NCI-H1417 (cell line): ENCODE measurements around the gene OR2AT4.
A peak's percentile ranks its signal among the peaks of the same experiment; 100 is the strongest.
"Not testable (repeated sequence)": the region's sequence is repeated elsewhere in the genome, so short reads cannot be mapped to it uniquely, and the experiment has no call there.

Experiments used
- DNase-seq, 3 experiments: peaks; one replicate each; lab custom pipeline; 2025; lab: John Stamatoyannopoulos, UW

The OR2AT4 gene

DNA sequence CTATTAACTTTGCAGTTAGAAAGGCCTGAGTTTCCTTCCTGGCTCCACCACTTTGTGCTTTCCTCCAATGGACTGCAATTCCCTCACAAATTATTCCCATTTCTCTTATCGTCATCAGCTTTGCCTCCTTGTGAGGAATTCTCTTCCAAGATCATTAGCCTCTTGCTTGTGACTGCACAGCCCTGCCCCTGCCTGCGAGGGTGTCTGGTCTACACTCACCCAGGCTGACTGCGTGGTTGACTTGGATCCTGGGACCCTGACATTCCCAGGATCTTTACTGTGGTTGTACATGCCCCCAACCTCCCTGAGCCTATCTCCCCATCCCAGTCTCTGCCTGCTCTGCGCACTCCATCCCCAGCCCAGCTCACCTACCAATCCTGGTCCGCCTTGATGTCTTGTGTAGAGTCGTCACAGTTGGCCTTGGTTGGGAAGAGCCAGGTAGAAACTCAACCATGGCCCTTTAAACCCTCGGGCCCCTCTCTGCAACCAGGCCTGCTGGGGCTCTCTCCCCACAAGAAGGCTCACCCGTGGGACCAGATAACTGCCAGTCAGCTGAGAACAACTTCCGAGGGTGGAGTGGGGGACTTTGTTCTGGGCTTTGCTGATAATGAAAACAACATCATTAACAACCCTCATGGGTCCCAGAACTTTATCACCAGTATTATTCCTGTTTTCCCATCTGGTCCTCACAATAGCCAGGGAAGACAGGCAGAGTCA lies at the start of gene OR2AT4:
OR2AT4 (minus strand) TSS at position 421 of the 717 bp plus-strand sequence.
- DNase-seq = no peak

DNA sequence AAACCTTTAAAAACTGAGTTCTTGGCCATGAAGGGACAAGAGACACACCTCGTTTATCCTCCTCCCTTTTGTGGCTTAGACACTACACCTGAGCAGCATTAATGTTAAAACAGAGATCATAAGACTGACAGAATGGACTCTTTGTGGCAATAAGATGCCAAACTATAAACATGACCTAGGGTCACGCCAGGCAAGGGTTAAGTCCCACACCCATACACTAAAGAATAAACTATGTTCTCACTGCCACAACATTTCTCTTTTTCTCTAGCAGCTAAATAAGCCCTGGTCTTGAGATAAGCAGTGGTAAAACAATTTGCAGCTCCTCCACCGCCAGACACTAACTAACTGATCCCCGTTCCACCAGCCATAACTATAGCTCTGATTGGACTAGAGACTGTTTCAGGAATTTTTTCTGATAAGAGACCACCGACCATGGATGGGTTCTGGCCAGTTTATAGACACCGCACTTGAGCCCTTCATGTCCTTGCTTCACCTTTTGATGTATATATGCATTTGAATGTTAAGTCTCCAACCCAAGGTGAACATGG lies 49.4 kb upstream of the OR2AT4 start:
- DNase-seq = no peak

DNA sequence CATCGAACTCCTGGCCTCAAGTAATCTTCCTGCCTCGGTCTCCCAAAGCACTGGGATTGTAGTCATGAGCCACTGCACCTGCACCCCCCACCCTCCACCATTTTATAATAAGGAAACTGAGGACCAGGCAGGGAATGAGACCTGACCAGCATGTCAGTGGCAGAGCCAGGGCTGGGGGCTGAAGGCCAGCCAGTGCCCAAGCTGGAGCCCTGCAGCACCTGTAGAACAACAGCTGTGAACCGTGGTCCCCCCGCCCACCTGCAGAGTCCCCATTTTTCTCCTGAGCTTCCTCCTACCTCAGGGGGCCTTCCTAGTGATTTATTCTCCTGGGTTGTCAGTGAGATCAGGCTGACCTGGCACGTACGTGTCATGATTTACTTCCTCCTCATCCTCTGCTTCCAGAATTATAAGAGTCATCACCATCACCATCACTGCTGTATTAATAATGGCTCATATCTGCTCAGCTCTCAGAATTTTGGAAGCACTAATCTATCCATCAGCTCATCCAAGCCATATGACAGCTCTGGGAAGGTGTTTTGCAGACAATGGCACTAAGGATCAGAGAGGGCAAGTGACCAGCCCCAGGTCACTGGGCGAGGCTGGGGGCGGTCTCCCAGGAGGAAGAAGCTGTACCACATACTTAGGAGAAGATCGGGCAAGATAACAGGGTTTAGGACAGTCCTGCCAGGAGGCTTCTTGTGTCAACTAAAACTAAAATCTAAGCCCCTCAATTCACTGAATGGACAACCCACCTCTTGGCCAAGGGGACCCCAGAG lies 48.7 kb upstream of the OR2AT4 start:
- no peak for DNase-seq

DNA sequence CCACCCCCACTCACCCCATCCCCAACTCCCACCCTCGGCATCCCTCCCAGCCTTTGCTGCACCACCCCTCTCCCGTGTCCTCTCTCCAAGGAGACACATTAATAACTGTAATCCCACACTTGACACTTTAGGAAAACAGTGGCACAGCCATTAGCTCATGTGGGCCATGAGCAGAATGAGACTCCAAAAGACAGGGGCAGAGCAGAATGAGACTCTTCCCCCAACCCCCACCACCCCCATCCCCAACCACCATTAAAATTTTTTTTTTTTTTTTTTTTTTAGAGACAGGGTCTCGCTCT lies 48.0 kb upstream of the OR2AT4 start:
- DNase-seq = no peak

DNA sequence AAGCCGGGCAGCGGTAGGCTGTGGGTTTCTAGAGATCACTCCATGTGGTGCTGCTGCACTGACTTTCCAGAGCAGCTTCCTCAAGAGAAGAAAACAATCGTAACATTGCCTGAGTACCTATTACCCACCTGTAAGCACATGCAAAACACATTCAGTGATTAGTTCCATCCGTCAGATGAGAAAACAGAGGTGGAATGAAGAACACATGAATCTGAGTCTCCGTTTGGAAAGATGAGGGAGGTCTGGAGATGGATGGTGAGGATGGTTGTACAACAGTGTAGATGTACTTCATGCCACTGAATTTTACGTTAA lies 46.7 kb upstream of the OR2AT4 start:
- DNase-seq = no peak

DNA sequence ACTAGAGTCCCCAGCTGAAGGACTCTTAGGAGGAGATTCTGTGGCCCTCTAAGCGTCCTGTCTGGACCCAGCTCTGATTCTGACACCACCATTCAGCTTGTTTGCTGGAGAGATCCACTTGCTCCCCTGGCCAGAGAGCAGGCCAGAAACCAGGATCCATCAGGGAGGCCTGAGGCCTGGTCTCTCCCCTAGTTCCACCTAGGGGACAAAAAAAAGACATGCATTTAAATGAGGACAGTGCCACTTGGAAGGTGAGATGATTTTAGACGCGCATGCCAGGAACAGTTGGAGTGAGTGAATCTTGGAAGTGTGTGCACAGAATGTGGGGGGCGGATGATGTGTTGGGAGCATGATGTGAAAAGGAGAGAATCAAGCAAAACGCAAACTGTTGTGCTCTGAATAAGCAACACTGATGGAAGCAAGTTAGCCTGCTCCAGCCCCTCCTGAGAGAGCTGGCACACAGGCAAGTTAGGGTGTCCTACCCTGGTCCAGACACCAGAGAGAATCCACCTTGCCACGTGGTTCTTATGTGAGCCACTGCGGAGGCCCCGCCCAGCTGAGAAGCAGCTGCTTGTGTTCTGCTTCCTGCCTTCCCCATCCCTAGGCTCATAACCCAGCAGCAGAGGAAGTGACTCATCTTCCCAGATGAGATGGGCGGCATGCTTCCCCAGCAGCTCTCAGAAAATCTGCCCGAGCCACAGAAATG lies 46.2 kb upstream of the OR2AT4 start:
- DNase-seq = peak; percentile 51 to 64 (median 58)

DNA sequence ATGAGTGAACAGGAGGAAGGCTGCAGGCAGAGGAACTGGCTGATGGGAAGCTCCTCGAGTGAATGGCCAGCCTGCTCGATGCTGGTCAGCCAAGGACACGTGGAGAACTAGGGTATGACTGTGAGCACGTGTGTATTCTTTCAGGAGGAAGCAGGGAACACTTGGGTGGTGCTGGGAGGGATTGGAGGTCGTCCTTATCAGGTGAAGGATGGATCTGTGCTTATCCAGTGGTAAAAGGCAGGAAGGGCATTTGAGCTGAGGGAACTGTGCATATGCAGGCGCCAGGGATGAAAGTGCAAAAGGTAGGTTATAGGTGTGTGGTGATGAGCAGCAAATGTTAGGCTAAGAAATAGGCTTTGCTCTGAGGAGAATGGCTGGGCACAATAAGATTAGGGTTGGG lies 44.5 kb upstream of the OR2AT4 start:
- no peak for DNase-seq

DNA sequence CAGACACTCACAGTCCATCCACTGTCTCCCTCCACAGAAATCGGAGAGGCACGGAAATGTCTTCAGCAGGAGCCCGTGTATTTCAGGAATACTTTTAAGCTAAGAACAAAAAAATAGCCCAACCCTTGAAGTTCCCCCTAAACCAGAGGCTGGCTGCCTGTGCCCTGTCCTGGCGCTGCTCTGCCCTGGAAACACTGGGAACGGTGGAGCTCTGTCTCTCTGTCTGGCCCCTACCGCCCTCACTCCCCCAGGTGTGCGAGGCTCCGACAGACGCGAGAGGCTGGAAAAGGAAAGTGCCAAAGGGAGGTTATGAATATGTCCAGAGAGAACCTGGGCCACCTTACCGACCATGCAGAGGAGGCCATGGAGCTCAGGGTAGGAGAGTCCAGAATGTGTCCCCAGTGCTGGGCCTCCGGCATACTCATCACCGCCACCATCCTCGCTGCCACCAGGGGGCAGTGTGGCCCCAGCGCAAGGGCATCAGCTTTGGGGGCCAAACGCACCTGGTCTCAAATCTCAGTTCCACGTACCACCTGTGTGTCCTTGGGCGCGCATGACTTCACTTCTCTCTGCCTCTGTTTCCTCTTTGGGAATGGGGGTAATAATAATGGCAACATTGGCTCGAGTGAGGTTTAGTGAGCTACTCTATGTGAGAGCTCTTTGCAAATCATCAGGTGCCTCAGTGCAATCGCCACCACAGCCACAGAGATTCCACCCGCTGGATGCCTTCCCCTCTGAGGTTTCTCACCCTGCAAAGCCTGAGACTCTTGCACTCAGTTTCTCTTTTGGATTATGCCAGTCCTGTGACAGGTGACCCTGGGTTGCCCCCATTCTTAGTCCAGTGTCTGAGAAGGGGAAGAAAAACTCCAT lies 43.8 kb upstream of the OR2AT4 start:
- peak in 2 of 3 experiments; percentile 22 to 51 for DNase-seq

DNA sequence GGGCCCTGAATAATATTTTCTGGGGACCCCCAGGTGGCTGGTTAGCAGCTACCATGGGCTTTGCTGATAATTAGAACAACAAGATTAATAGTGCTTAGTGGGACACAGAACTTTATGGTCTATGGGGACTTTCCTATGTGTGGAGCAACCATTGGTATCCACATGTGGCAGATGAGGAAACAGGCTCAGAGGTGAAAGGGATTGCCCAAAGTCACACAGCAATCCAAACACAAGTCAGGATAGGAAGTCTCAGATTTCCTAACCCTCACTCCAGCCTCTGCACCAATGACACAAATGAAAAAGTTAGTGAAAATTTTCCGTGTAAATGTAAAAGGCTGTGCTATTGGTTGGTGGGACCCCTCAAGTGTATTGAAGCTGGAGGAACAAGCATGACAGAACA lies 39.0 kb upstream of the OR2AT4 start:
- no peak for DNase-seq

DNA sequence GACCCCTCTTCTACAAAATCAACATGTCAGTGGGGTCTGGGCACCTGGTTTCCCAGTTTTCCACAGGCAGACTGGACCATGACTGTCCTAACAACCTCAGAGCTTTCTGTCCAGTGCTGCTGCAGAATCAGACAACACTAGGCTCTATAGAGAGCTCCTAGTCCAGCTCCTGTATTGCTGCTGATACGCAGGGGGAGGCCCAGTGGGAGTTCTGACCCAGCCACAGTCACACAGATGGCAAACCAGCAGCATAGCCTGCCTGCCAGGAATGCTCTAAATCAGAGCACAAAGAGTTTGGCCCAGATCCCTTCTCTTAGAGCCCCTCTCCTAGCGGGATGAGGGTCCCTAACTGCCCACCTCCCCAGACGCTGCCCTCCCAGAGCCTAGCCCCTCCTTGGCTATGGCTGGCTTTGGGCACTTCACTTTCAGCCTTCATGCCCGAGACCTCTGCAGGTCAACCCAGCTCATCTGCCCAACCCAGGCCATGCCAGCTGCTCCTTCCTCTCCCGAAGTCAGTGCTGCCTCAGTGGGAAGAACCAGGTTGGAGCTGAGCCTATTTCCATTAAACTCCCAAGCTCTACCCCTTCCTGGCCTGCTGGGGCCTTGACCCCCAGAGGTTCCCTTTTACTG lies 38.5 kb upstream of the OR2AT4 start:
- no peak for DNase-seq

DNA sequence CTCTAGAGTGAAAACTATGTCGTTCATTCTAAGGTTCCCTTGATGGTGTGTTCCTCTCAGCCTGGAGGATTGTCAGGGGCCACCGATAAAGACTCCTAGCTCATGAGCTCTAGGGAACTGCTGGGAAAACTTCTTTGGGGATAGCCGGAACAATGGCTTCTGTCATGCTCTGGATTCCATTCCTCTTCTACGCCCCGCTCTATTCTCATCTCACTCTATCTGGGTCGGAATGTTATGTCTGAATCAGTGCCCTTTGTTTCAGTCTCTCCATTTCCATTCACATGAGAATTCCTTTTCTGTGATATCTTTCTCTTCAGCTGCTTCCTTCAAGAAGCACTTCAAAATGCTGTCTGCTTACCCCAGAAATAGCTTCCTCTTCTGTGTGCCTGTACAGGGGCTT lies 37.3 kb upstream of the OR2AT4 start:
- no peak for DNase-seq

DNA sequence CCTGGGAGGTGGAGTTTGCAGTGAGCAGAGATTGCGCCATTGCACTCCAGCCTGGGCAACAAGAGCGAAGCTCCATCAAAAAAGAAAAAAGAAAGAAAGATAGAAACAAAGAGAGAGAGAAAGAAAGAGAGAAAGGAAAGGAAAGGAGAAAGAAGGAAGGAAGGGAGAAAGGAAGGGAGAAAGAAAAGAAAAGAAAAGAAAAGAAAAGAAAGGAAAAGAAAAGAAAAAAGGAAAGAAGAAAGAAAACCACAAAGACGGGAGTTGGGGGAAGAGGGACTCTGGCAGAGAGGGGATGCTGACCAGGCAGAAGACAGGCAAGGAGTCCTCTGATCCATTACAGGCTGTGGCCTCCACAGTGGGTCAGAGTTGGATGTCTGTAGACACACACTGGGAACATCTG lies 35.4 kb upstream of the OR2AT4 start:
- DNase-seq = no peak

DNA sequence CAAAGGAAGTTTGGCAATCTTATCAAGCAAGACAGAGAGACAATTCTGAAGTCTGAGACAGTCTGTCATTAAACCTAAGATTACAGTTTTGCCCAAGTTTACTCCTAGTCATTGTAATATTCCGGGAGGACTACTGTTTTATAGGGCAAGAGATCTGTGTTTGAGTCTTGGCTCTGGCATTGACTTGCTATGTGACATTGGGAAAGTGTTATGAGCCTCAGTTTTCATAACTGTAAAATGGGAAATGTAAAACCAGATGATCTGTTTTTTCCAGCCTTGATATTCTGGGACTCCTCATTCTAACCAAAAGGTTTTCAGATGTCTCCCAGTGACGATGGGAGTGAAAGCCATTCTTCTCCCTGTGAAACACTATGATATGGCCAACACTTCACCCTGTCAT lies 29.9 kb upstream of the OR2AT4 start:
- DNase-seq = no peak

DNA sequence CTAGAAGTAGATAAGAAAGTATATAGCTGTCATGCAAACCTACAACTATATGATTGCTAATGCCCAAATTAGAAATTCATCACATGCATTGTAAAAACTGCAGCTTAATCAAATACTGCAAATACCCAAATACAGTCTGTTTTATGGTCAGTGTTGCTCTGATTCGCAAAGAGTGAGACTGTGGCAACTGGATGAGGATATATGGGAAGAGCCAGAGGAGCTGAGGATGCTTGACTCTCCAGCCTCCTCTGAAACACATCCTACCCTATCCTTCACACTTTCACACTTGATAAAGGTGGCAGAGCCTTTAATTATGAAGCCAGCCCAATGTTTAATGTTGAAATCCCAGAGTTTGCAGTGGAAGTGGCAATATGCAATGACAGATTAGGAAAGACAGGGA lies 21.9 kb upstream of the OR2AT4 start:
- no peak for DNase-seq

DNA sequence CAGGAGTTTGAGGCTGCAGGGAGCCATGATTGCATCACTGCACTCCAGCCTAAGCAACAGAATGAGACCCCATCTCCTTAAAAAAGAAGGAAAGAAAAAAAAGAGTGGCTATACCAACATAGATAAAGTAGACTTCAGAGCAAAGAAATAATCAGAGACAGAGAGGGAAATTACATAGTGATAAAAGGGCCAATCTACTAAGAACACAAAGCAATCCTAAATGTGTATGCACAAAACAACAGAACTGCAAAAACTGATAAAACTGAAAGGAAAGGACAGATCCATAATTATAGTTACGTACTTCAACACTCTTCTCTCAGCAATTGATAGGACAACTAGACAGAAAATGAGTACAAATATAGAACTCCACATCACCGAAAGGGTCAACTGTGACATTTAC lies 17.8 kb upstream of the OR2AT4 start:
- no peak for DNase-seq

DNA sequence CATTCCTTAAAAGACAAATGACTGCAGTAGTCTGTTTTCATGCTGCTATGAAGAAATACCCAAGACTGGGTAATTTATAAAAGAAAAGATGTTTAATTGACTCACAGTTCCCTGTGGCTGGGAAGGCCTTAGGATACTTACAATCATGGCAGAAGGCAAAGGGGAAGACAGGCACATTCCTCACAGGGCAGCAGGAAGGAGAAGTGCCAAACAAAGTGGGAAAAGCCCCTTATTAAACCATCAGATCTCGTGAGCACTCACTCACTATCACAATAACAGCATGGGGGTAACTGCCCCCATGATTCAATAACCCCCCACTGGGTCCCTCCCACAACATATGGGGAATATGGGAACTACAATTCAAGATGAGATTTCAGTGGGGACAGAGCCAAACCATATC lies 16.4 kb upstream of the OR2AT4 start:
- DNase-seq = no peak

DNA sequence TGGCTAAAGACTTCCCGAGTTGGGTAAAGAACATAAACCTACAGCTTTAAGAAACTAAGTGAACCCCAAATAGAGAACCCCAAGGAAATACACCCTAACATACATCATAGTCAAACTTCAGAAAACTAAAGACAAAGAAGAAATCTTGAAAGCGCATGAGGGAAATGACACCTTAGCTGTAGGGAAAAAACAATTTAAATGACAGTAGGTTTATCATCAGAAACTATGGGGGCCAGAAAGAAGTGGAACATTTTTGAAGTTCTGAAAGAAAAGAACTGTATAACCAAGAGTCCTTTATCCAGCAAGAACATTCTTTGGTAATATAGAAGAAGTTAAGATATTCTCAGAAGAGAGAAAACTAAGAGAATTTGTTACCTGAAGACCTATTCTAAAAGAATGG lies 15.5 kb upstream of the OR2AT4 start:
- DNase-seq = no peak

DNA sequence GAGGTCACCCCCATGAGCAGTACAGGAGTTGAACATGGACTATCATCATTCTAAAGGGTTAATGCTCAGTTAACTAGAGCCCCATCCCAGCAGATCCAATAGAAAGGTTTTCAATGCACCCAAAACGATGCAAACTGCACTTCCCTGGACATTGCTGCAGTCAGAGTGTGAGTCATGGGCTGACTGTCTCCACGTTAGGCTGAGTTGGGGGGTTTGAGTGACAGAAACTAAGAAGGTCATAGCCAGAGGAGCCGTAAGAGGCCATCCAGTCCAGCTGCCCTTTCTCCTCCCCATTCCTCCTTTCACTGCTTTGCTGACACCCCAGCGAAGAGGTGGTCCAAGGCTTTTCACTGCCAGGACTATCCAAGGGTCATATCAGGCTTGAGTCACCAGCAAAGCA lies 10.5 kb upstream of the OR2AT4 start:
- DNase-seq = no peak

DNA sequence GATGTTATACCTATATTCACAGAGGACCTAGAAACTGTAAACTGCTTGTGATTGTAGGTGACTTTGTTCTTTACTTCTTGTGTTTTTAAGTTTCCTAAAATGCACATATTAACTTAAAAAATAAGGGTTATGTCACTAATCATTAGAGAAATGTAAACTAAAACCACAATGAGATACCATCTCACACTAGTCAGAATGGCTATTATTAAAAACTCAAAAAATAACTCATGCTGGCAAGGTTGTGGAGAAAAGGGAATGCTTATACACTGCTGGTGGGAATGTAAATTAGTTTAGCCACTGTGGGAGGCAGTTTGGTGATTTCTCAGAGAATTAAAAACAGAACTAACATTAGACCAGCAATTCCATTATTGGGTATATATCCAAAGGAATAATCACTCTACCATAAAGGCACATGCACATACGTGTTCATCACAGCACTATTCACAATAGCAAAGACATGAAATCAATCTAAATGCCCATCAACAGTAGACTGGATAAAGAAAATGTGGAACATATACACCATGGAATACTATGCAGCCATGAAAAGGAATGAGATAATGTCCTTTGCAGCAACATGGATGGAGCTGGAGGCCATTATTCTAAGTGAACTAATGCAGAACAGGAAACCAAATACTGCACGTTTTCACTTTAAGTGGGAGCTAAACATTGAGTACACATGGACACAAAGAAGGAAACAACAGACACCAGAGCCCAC lies 9.4 kb upstream of the OR2AT4 start:
- not testable (repeated sequence) for DNase-seq

DNA sequence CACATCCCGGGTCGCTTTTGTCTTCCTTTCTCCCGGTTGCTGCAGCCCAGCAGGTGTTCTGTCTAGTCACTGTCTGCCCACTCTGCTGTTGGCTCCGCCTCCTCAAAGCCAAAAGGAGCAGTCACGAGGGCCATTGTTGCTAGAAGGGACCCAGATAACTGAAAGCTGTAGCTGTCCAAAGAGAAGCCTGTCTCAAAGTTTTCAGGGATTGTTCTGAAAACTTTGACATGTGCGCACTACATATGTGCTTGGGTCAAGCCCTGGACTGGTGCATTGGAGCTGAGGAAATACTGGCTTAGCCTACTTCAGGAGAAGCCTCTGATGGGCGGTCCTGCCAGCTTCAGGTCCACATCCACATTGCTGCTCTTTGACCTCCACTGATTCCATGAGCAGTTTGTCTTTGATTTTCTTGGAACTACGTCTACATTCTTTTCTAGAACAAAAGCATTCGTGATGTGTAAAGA lies 8.8 kb upstream of the OR2AT4 start:
- DNase-seq = peak in 1 of 3 experiments; percentile 47
